ENCODE measurements around the gene KRTAP17-1. TPM values are rescaled to one million over a fixed set of nuclear protein-coding genes. Genes with fewer than 3 reads are reported as not detected.
"Not testable (repeated sequence)": the region's sequence is repeated elsewhere in the genome, so short reads cannot be mapped to it uniquely, and the experiment has no call there.

The KRTAP17-1 gene
- total RNA-seq, 1 donor from 2014 or later: 1.0 TPM

DNA sequence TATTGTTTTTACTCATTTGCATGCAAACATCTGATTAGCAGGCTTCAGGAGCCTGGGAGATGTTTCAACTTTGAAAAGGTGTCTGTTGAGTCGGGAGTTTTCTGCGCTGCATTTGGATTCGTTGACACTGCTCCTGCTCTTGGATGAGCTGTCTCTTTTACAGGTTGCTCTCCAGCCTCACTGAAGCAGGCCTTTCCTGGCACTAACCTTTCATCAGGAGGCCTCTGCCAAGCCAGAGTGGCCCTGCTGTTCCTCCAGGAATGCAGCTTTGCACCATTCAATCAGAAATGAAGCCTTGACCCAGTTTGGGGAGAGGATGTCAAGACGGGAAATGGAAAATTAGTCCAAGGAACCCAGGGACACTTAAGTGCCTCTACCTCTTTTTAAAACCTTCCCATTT is 12.5 kb downstream of the KRTAP17-1 start:
- DNase-seq: no peak

DNA sequence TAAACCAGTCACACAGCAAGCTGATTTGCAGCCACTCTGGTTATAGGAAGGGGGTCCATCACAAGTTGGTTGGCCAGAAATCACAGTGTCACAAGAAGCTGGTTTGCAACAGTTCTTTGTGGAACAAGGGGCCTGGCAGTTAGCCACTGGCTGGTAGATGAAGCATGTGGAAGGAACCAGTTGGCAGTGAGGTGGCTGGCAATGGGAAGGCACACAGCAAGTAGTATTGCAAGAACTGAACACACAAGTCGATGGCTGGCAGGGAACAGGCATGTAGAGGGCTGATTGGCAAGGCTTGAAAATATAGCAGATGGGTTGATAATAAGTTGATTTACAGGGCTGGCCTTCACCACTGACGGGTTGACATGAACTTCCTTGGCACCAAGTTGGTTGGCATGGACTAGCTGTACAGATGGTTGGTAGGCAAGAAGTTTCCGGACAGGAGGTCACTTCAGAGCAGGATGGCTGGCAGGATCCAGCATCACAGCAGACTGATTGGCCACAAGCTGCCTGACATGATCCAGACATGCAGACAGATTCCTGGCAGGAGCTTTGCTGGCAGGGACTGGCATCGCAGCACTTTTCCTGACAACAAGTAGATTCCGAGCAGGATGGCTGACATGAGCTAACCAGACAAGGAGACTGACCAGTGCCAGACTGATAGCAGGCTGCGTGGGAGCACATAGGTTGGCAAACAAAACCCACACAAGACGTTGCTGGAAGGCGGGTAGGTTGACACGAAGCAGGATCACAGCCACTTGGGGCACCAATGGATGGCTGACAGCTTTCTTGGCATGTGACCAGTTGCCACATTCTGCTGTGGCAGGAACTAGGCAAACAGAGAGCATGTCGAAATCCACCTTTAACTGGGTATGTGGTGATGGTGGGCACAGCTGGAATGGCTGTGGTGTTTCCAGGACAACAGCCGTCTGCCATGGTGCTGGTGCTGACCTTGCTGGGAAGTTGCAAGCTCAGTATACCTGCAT is 13.3 kb downstream of the KRTAP17-1 start, which contains the start of gene KRTAP29-1:
Gene KRTAP29-1 (minus strand): TSS at position 936 of the 986 bp plus-strand sequence. CDS start 0 bp downstream, at position 936.
- DNase-seq: no peak

DNA sequence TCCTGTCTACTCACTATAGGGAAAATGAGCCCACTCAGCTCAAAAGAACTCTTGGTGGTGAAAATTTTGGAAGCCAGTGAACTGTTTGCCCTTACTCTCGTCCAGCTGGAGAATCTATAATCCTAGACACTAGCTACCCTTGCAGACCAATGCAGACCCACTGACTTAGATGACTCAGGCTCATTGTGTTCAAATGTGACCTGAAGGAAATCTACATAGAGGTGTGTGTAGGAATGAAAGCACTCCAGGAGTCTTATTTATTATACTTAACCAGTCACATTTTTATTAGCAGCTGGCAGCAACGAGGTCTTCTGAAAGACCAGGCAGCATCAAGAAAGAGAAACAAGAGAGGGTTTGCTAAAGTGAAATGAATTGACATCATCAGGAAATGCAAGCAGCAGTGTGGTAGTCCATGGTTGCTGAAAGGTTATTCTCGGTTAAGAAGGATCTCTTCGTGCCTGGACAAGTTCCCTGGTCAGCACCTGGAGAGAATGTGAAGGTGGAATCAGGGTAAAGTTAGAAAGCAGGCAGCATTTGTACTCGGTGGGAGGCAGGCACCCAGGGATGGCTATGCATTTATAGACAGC is 14.2 kb downstream of the KRTAP17-1 start:
- no peak for DNase-seq

DNA sequence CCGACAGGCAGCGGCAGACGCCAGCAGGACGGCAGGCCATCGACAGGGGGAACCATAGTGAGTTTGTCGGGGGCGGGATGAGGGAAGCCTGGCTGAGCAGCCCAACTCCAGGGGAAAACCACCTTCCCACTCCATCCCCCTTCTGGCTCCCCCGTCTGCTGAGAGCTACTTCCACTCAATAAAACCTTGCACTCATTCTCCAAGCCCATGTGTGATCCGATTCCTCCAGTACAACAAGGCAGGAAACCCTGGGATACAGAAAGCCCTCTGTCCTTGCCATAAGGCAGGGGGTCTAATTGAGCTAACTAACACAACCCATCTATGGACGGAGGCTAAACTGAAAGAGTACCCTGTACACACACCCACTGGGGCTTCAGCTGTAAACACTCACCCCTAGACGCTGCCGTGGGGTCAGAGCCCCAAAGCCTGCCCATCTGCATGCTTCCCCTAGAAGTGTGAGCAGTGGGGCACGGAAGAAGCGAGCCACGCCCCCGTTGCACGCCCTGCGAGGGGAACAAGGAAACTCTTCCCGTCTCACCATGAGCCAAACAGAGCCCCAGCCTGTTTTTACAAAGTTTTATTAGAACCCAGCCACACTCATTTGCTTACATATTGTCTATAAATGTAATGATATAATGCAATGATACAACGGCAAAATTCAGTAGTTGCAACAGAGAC is 16.9 kb downstream of the KRTAP17-1 start:
- no peak for DNase-seq

DNA sequence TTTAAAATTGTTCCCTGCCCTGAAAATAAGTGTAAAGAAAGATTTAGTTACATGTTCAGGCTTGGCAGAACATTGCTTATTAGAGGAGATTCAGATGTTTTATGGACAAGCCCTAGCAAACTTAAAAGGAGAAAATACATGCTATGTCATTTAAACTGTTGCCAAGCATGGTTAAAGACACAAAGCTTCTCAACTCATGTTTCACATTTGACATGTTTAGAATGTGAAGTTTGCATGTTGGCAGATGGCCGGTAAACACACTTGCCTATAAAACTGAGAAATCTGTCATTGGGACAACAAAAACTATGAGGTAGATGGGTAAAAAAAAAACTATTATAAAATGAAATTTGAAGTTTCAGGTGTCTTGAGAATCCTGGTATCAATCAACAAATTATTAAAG is 18.7 kb downstream of the KRTAP17-1 start:
- DNase-seq: peak; percentile 58

DNA sequence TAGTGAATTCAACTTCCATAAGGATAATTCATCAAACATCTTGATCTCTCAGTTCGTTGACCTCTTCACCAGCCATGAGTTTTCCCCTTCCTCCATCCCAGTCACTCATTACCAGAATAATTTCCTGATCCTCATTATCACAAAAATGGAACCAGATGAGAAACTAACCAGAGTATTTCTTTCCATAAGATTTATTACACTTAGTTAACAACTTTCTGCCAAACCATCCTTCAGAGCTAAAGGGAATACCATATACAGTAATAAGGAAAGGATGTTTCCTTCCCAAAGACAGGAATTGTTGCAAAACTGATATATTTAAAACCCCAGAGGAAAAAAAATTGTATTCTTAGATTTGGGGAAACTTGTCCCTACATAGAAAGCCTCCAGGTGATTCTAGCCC is 21.5 kb downstream of the KRTAP17-1 start:
- no peak for DNase-seq

DNA sequence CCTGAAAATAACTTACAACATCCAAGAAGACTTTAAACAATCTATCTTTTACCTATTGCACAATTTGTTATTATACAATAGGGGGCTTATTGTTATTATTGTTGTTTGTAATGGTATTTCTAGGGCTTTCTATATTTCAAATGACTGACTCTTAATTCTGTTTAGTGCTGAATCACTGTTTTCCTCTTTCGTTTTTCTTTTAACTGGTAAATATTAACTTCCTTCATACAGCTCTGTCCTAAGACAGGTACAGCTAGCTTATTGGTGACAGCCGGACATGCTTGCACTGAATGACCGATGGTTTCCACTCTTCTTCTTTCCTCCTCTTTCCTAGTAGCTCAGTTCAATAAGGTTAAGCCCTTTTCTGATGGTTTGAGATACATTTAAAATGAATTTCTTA is 28.5 kb downstream of the KRTAP17-1 start:
- no peak for DNase-seq

DNA sequence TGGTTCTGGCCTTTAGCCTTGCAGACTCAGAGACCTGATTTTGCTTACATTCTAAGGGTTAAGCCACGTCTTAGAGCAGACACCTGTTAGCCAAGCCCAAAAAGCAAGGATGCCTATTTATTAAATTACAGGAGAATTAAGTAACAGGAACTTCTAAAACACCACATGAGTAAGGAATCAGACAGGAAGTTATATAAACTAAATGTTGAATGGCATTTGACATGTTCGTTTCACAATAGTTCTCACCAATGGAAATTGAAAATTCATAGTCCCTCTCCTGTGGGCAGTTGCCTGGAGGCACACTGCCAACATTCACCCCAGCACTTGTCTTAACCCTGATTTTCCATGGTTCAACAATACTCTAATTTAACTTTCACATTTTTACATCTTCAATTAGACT is 31.0 kb downstream of the KRTAP17-1 start:
- peak; percentile 0 for DNase-seq

DNA sequence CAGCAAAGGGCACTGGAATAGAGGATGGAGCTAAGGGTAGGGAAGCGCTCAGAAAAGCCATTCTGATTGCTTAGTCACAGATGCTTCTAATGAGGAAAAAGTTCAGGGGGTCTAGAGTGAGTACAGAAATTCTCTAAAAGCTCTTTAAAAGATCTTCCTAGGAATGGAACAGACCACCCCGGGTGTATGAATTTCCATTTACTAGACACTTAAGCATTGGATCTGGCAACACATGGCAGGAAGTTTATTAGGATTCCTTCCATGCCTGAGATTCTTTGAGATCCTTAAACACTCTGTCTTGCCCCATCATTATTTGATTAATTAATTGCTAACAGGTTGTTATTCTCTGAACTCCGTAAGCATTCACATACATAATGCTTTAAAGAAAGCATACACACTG is 31.5 kb downstream of the KRTAP17-1 start:
- DNase-seq: no peak

DNA sequence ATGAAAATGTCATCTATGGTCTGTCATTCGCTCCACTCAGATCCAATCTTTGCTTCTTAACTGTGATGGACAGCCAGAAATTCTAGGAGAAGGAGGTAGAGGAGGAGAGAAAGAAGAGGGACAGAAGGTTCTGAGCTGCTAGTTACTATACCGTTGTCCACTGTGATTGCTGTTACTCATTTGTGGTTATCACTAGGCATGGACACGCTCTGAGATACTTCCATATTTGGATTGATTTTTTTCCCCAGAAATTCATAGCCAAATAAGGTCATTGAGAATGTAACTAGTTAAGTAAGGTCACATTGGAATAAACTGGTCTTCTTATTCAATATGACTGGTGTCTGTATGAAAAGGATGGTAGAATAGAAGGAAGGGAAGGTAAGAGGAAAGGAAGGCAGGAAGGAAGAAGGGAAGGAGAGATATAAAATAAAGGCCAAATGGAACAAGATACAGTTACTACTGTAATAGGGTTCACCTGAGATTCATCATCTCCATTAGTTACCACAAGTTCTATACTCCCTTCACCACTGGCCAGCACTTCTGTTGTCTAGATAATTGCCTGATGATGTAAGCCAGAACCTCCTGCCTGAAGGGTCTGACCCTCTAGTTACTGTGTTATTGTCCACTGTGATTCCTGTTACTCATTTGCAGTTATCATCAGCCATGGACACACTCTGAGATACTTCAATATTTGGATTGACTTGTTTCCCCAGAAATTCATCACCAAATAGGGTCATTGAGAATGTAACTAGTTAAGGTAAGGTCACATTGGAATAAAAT is 37.1 kb downstream of the KRTAP17-1 start:
- DNase-seq: no peak

DNA sequence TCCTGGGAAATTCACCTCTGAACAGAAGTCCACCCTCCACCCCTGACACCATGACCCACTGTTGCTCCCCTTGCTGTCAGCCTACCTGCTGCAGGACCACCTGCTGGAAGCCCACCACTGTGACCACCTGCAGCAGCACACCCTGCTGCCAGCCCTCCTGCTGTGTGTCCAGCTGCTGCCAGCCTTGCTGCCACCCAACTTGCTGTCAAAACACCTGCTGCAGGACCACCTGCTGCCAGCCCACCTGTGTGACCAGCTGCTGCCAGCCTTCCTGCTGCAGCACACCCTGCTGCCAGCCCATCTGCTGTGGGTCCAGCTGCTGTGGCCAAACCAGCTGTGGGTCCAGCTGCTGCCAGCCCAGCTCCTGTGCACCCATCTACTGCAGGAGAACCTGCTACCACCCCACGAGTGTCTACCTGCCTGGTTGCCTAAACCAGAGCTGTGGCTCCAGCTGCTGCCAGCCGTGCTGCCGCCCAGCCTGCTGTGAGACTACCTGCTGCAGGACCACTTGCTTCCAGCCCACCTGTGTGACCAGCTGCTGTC is 39.8 kb downstream of the KRTAP17-1 start, which contains the start of gene KRTAP9-7:
Gene KRTAP9-7 (plus strand): TSS at position 51 of the 543 bp plus-strand sequence. CDS start 0 bp downstream, at position 51.
- DNase-seq: not testable (repeated sequence)

DNA sequence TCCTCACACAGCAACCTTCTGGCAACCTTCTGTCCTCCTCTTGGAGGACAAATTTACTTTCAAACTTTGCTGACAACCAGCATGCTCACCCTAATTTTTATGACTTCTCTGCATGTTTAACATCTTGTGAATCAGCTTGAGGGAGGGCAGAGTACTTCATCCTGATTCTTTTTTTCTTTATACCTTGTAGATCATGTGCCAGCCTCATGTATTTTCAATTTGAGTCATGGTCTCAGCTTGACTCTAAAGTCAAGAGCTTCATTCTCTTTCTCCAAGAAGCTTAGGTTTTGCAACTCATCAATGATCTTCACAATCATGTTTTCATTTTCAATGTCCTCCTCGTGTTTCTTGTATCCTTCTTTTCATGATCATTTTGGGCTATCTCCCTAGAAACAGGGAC is 43.7 kb downstream of the KRTAP17-1 start:
- DNase-seq: no peak

DNA sequence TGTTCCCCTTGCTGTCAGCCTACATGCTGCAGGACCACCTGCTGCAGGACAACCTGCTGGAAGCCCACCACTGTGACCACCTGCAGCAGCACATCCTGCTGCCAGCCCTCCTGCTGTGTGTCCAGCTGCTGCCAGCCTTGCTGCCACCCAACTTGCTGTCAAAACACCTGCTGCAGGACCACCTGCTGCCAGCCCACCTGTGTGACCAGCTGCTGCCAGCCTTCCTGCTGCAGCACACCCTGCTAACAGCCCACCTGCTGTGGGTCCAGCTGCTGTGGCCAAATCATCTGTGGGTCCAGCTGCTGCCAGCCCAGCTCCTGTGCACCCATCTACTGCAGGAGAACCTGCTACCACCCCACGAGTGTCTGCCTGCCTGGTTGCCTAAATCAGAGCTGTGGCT is 44.2 kb downstream of the KRTAP17-1 start:
- not testable (repeated sequence) for DNase-seq

DNA sequence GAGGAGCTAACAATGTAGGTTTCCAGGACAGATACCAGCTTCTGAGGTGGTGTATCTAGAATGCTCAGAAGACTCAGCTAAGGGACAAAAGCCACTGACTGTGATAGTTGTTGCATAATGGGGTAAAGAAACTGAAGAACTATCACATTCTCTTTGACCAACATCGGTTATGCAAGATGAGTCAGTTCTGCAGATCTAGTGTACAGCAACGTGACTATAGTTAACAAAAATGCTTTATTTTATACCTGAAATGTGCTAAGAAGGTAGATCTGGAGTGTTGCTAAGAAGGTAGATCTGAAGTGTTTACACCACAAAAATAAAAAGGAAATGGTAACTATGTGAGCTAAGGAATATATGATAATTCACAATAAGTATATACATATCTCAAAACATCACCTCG is 47.8 kb downstream of the KRTAP17-1 start:
- DNase-seq: no peak

DNA sequence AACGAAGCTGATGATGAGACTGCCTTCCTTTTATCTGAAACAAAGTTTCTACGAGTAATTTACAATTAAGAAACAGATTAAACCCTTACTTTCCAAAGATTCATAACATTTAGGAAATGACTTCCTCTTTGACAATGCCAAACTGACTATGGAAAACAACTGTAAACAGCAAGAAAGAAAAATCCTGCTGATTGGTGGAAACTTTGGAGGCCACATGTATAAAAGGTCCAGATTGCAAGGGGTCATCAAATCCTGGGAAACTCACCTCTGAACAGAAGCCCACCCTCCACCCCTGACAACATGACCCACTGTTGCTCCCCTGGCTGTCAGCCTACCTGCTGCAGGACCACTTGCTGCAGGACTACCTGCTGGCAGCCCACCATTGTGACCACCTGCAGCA is 50.4 kb downstream of the KRTAP17-1 start, which contains the start of gene KRTAP9-6:
Gene KRTAP9-6 (plus strand): TSS at position 301 of the 400 bp plus-strand sequence. CDS start 0 bp downstream, at position 301.
- no peak for DNase-seq

Small RNA genes within 50 kb of the gene (small RNA-seq; reads per million reads assigned to genes)
- not detected for gene KRTAP9-10P (ENCODE audit: low replicate concordance)

Other genes with a start within 250 kb of the KRTAP17-1 start
- gene KRTAP2-4, start 249.8 kb downstream of the KRTAP17-1 start, total RNA-seq: not detected
- gene KRTAP4-7, start 231.6 kb downstream of the KRTAP17-1 start, total RNA-seq: not detected
- not detected for gene KRTAP4-8, start 217.6 kb downstream of the KRTAP17-1 start, total RNA-seq
- gene KRTAP4-16, start 213.5 kb downstream of the KRTAP17-1 start, total RNA-seq: not detected
- gene KRTAP4-9, start 210.3 kb downstream of the KRTAP17-1 start, total RNA-seq: not detected
- not detected for gene KRTAP4-11, start 197.3 kb downstream of the KRTAP17-1 start, total RNA-seq
- not detected for gene KRTAP4-12, start 191.5 kb downstream of the KRTAP17-1 start, total RNA-seq
- gene KRTAP4-6, start 175.2 kb downstream of the KRTAP17-1 start, total RNA-seq: not detected
- not detected for gene KRTAP4-5, start 165.9 kb downstream of the KRTAP17-1 start, total RNA-seq
- gene KRTAP4-4, start 155.0 kb downstream of the KRTAP17-1 start, total RNA-seq: not detected
- gene KRTAP4-3, start 147.5 kb downstream of the KRTAP17-1 start, total RNA-seq: not detected
- not detected for gene KRTAP4-2, start 137.5 kb downstream of the KRTAP17-1 start, total RNA-seq
- not detected for gene KRTAP4-1, start 130.8 kb downstream of the KRTAP17-1 start, total RNA-seq
- not detected for gene KRTAP9-1, start 125.8 kb downstream of the KRTAP17-1 start, total RNA-seq
- not detected for gene KRTAP9-2, start 89.1 kb downstream of the KRTAP17-1 start, total RNA-seq
- gene KRTAP9-3, start 83.3 kb downstream of the KRTAP17-1 start, total RNA-seq: not detected
- gene KRTAP9-8, start 77.7 kb downstream of the KRTAP17-1 start, total RNA-seq: not detected
- gene KRTAP9-4, start 66.0 kb downstream of the KRTAP17-1 start, total RNA-seq: not detected
- gene KRTAP9-9, start 60.3 kb downstream of the KRTAP17-1 start, total RNA-seq: not detected
- not detected for gene KRTAP9-6, start 50.3 kb downstream of the KRTAP17-1 start, total RNA-seq
- gene KRTAP9-7, start 40.0 kb downstream of the KRTAP17-1 start, total RNA-seq: not detected
- gene KRTAP29-1, start 12.9 kb downstream of the KRTAP17-1 start, total RNA-seq: not detected
- gene KRTAP16-1, start 6.4 kb downstream of the KRTAP17-1 start, total RNA-seq: not detected
- gene KRT33A, start 35.1 kb upstream of the KRTAP17-1 start, total RNA-seq: not detected
- gene KRT33B, start 54.1 kb upstream of the KRTAP17-1 start, total RNA-seq: 0.21 TPM
- 0.51 TPM for gene KRT34, start 66.6 kb upstream of the KRTAP17-1 start, total RNA-seq
- gene KRT31, start 81.9 kb upstream of the KRTAP17-1 start, total RNA-seq: 6.1 TPM
- gene KRT37, start 108.9 kb upstream of the KRTAP17-1 start, total RNA-seq: not detected
- not detected for gene KRT38, start 125.3 kb upstream of the KRTAP17-1 start, total RNA-seq
- gene KRT32, start 151.7 kb upstream of the KRTAP17-1 start, total RNA-seq: not detected
- gene KRT35, start 165.4 kb upstream of the KRTAP17-1 start, total RNA-seq: not detected
- gene KRT36, start 174.2 kb upstream of the KRTAP17-1 start, total RNA-seq: not detected
- 1,847 TPM for gene KRT13, start 189.9 kb upstream of the KRTAP17-1 start, total RNA-seq
- gene KRT15, start 203.2 kb upstream of the KRTAP17-1 start, total RNA-seq: 633 TPM
- gene KRT19, start 212.6 kb upstream of the KRTAP17-1 start, total RNA-seq: 248 TPM

Data from tongue (tissue), 3 donors.